Activated T-cell treated with anti-CD3 and anti-CD28 coated beads, Interleukin-2, amount 50 U/mL, for 24 hours (primary cell): ENCODE results near the gene CUL3.
"Not testable (repeated sequence)": the region's sequence is repeated elsewhere in the genome, so short reads cannot be mapped to it uniquely, and the experiment has no call there.

Source experiments
- DNase-seq: peaks from one replicate; pipeline ENCODE4 v3.0.0-alpha.2; 2020
- H3K27ac Mint-ChIP-seq: 2 replicates; pipeline ENCODE4 v1.8.0; 2020; ENCODE audit warnings: mild to moderate bottlenecking, mixed read lengths
- H3K27me3 Mint-ChIP-seq: 2 replicates; pipeline ENCODE4 v1.8.0; 2020; ENCODE audit warnings: mixed read lengths
- H3K36me3 Mint-ChIP-seq: 2 replicates; pipeline ENCODE4 v1.8.0; 2020; ENCODE audit warnings: low read depth, mixed read lengths
- H3K4me1 Mint-ChIP-seq: 2 replicates; pipeline ENCODE4 v1.8.0; 2020; ENCODE audit warnings: low read depth, mixed read lengths
- H3K4me3 Mint-ChIP-seq: 2 replicates; pipeline ENCODE4 v1.8.0; 2020; ENCODE audit warnings: mild to moderate bottlenecking, moderate library complexity, mixed read lengths
- H3K9me3 Mint-ChIP-seq: 2 replicates; pipeline ENCODE4 v1.8.0; 2020; ENCODE audit warnings: mixed read lengths

The CUL3 gene

GRCh38 chr2:224595518-224595917 lies 10.4 kb upstream of the CUL3 start:
- H3K4me3 Mint-ChIP-seq, result no peak overlapping the region
- DNase-seq, result no peak
- no peak overlapping the region for H3K27ac Mint-ChIP-seq

GRCh38 chr2:224594840-224595239 lies 9.7 kb upstream of the CUL3 start:
- Mint-ChIP-seq H3K27me3 (no peaks in the 10 kb centered on the region), H3K4me1 (no peaks in the 10 kb centered on the region), H3K4me3 (no peak overlapping the region), H3K9me3 (no peaks in the 10 kb centered on the region), H3K27ac (no peak overlapping the region), H3K36me3 (no peaks in the 10 kb centered on the region)
- no peak for DNase-seq

More at GRCh38 chr2:224595518-224595917, 10.4 kb upstream of the CUL3 start:
- no peaks in the 10 kb centered on the region for H3K4me1 Mint-ChIP-seq
- H3K27me3 Mint-ChIP-seq, result peaks cover 2% of the 10 kb centered on the region
- no peaks in the 10 kb centered on the region for H3K36me3 Mint-ChIP-seq
- no peaks in the 10 kb centered on the region for H3K9me3 Mint-ChIP-seq

GRCh38 chr2:224591220-224591619 lies 6.1 kb upstream of the CUL3 start:
- Mint-ChIP-seq H3K4me1 (peaks cover 6% of the 10 kb centered on the region), H3K27me3 (no peaks in the 10 kb centered on the region), H3K36me3 (no peaks in the 10 kb centered on the region), H3K27ac (no peak overlapping the region), H3K4me3 (no peak overlapping the region), H3K9me3 (no peaks in the 10 kb centered on the region)
- DNase-seq, result no peak

GRCh38 chr2:224586127-224586695 lies 1.0 kb upstream of the CUL3 start:
- no peaks in the 10 kb centered on the region for H3K27me3 Mint-ChIP-seq
- H3K27ac Mint-ChIP-seq, result peak overlapping the region; percentile 90
- H3K4me3 Mint-ChIP-seq, result peak overlapping the region; percentile 84
- H3K9me3 Mint-ChIP-seq, result no peaks in the 10 kb centered on the region
- DNase-seq, result no peak
- H3K36me3 Mint-ChIP-seq, result peaks cover 30% of the 10 kb centered on the region
- peaks cover 31% of the 10 kb centered on the region for H3K4me1 Mint-ChIP-seq

- peak; percentile 78 for DNase-seq
- Mint-ChIP-seq H3K36me3 (peaks cover 40% of the 10 kb centered on the region), H3K4me1 (peaks cover 44% of the 10 kb centered on the region)
Measured at GRCh38 chr2:224584785-224585210, 365 bp downstream of the CUL3 start.

GRCh38 chr2:224584111-224584784 lies 915 bp downstream of the CUL3 start:
- no peak for DNase-seq
- H3K27me3 Mint-ChIP-seq, result no peaks in the 10 kb centered on the region
- peak overlapping the region; percentile 96 for H3K27ac Mint-ChIP-seq
- H3K4me3 Mint-ChIP-seq, result peak overlapping the region; percentile 98
- H3K4me1 Mint-ChIP-seq, result peaks cover 49% of the 10 kb centered on the region
- no peaks in the 10 kb centered on the region for H3K9me3 Mint-ChIP-seq
- peaks cover 45% of the 10 kb centered on the region for H3K36me3 Mint-ChIP-seq

More at GRCh38 chr2:224584785-224585210, 365 bp downstream of the CUL3 start:
- H3K27ac Mint-ChIP-seq, result peak overlapping the region; percentile 95
- H3K27me3 Mint-ChIP-seq, result no peaks in the 10 kb centered on the region
- no peaks in the 10 kb centered on the region for H3K9me3 Mint-ChIP-seq
- H3K4me3 Mint-ChIP-seq, result peak overlapping the region; percentile 84

GRCh38 chr2:224583033-224583432 lies 2.1 kb downstream of the CUL3 start:
- H3K36me3 Mint-ChIP-seq, result peaks cover 50% of the 10 kb centered on the region
- not testable (repeated sequence) for H3K27me3 Mint-ChIP-seq, DNase-seq, H3K9me3 Mint-ChIP-seq
- H3K4me1 Mint-ChIP-seq, result peaks cover 58% of the 10 kb centered on the region
- H3K27ac Mint-ChIP-seq, result peak overlapping the region; percentile 33
- peak overlapping the region; percentile 98 for H3K4me3 Mint-ChIP-seq

- Mint-ChIP-seq H3K9me3 (no peaks in the 10 kb centered on the region), H3K27ac (no peak overlapping the region), H3K27me3 (no peaks in the 10 kb centered on the region), H3K36me3 (peaks cover 67% of the 10 kb centered on the region), H3K4me1 (peaks cover 74% of the 10 kb centered on the region), H3K4me3 (peak overlapping the region; percentile 44)
- DNase-seq, result no peak
Measured at GRCh38 chr2:224580248-224580647, 4.9 kb downstream of the CUL3 start.

- no peaks in the 10 kb centered on the region for H3K27me3 Mint-ChIP-seq
- H3K9me3 Mint-ChIP-seq, result no peaks in the 10 kb centered on the region
- H3K4me3 Mint-ChIP-seq, result peak overlapping the region; percentile 44
- H3K4me1 Mint-ChIP-seq, result peaks cover 83% of the 10 kb centered on the region
- peak overlapping the region; percentile 61 for H3K27ac Mint-ChIP-seq
- H3K36me3 Mint-ChIP-seq, result peaks cover 68% of the 10 kb centered on the region
- DNase-seq, result no peak
Measured at GRCh38 chr2:224579411-224579810, 5.8 kb downstream of the CUL3 start.

GRCh38 chr2:224577541-224577940 lies 7.6 kb downstream of the CUL3 start:
- peaks cover 85% of the 10 kb centered on the region for H3K4me1 Mint-ChIP-seq
- peak overlapping the region; percentile 26 for H3K27ac Mint-ChIP-seq
- H3K9me3 Mint-ChIP-seq, result no peaks in the 10 kb centered on the region
- H3K4me3 Mint-ChIP-seq, result no peak overlapping the region
- H3K27me3 Mint-ChIP-seq, result no peaks in the 10 kb centered on the region
- DNase-seq, result no peak
- H3K36me3 Mint-ChIP-seq, result peaks cover 56% of the 10 kb centered on the region

GRCh38 chr2:224576088-224576715 lies 9.0 kb downstream of the CUL3 start:
- Mint-ChIP-seq H3K36me3 (peaks cover 51% of the 10 kb centered on the region), H3K27me3 (no peaks in the 10 kb centered on the region), H3K4me3 (peak overlapping the region; percentile 2), H3K27ac (peak overlapping the region; percentile 77), H3K4me1 (peaks cover 92% of the 10 kb centered on the region), H3K9me3 (no peaks in the 10 kb centered on the region)
- DNase-seq, result no peak

GRCh38 chr2:224574423-224575084 lies 10.6 kb downstream of the CUL3 start:
- Mint-ChIP-seq H3K36me3 (peaks cover 45% of the 10 kb centered on the region), H3K27me3 (no peaks in the 10 kb centered on the region), H3K27ac (peak overlapping the region; percentile 73), H3K9me3 (no peaks in the 10 kb centered on the region), H3K4me1 (peaks cover 92% of the 10 kb centered on the region), H3K4me3 (peak overlapping the region; percentile 37)
- DNase-seq, result no peak

- H3K9me3 Mint-ChIP-seq, result no peaks in the 10 kb centered on the region
- no peak overlapping the region for H3K4me3 Mint-ChIP-seq
- no peak overlapping the region for H3K27ac Mint-ChIP-seq
Measured at GRCh38 chr2:224573724-224574123, 11.4 kb downstream of the CUL3 start.

GRCh38 chr2:224572338-224572737 lies 12.8 kb downstream of the CUL3 start:
- Mint-ChIP-seq H3K36me3 (peaks cover 44% of the 10 kb centered on the region), H3K27me3 (no peaks in the 10 kb centered on the region), H3K4me1 (peaks cover 87% of the 10 kb centered on the region), H3K9me3 (peaks cover 4% of the 10 kb centered on the region), H3K27ac (peak overlapping the region; percentile 15), H3K4me3 (no peak overlapping the region)
- DNase-seq, result no peak

More at GRCh38 chr2:224573724-224574123, 11.4 kb downstream of the CUL3 start:
- Mint-ChIP-seq H3K36me3 (peaks cover 44% of the 10 kb centered on the region), H3K27me3 (no peaks in the 10 kb centered on the region), H3K4me1 (peaks cover 89% of the 10 kb centered on the region)
- no peak for DNase-seq
